ENCODE measurements around the gene ANKRD12. TPM values are rescaled to one million over a fixed set of nuclear protein-coding genes. Genes with fewer than 3 reads are reported as not detected.

The ANKRD12 gene
- total RNA-seq, 1 donor from 2014 or later = 9.2 TPM

GRCh38 chr18:9178557-9178956 is 42.0 kb downstream of the ANKRD12 start:
- no peaks in the 10 kb centered on the region for H3K36me3 ChIP-seq (ENCODE audit: control insufficient read depth, insufficient read depth, low read length)
- no peak overlapping the region for H3K4me3 ChIP-seq (ENCODE audit: low read depth, low read length)
- TF ChIP-seq, protein P1, sequence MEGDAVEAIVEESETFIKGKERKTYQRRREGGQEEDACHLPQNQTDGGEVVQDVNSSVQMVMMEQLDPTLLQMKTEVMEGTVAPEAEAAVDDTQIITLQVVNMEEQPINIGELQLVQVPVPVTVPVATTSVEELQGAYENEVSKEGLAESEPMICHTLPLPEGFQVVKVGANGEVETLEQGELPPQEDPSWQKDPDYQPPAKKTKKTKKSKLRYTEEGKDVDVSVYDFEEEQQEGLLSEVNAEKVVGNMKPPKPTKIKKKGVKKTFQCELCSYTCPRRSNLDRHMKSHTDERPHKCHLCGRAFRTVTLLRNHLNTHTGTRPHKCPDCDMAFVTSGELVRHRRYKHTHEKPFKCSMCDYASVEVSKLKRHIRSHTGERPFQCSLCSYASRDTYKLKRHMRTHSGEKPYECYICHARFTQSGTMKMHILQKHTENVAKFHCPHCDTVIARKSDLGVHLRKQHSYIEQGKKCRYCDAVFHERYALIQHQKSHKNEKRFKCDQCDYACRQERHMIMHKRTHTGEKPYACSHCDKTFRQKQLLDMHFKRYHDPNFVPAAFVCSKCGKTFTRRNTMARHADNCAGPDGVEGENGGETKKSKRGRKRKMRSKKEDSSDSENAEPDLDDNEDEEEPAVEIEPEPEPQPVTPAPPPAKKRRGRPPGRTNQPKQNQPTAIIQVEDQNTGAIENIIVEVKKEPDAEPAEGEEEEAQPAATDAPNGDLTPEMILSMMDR (IDR thresholded peaks at IDR 0.05; ENCODE audit: insufficient read depth, low read length, severe bottlenecking) = no peak
- FAIRE-seq = no peak
- no peak for DNase-seq (ENCODE audit: low read depth)
- H3K27me3 ChIP-seq (ENCODE audit: control insufficient read depth, insufficient read depth, low read length) = no peaks in the 10 kb centered on the region

DNA sequence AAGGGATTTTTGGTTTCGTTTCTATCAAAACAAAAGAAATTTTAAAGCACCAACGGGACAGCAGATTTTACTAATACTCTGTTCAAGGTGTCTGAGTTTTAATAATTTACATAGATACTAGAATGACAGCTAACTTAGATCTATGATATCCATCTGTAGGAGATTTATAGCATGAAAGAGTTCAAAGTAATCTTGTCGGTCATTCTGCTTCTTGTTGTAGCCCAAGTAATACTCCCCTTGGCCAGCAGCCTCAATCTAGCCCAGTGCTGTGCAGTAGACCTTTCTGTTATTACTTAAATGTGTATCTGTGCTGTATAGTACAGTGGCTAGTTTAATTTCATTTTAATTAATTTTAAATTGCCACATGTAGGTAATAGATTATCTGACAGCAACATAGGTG is 44.7 kb downstream of the ANKRD12 start:
- no peaks in the 10 kb centered on the region for H3K27me3 ChIP-seq (ENCODE audit: control insufficient read depth, insufficient read depth, low read length)
- no peak for FAIRE-seq

DNA sequence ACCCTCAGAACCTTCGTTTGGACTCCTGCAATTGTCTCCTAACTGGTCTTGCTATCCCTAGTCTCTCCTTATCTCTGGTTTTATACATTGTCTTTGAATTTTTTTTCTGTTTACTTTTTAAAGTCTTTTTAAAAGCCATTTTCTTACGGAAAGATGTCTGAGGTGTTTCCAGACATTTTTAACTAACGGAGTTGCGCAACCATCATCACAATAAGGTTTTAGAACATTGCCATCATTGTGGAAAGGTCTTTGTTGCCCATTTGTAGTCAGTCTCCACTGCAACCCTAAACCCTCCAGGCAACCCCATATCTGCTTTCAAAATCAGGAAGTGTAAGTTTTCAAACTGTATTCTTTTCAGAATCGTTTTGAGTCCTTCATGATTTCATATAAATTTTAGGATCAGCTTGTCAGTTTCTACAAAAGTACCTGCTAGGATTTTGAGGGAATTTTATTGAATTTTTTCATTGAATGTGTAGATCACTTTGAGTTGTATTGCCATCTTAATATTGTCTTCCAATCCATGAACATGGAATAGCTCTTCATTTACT is 46.3 kb downstream of the ANKRD12 start:
- no peaks in the 10 kb centered on the region for H3K36me3 ChIP-seq (ENCODE audit: control insufficient read depth, insufficient read depth, low read length)
- FAIRE-seq (no peak), DNase-seq (ENCODE audit: low read depth) (no peak)
- TF ChIP-seq, protein P1 (IDR thresholded peaks at IDR 0.05; ENCODE audit: insufficient read depth, low read length, severe bottlenecking) = no peak
- H3K4me3 ChIP-seq (ENCODE audit: low read depth, low read length) = no peak overlapping the region
- H3K27me3 ChIP-seq (ENCODE audit: control insufficient read depth, insufficient read depth, low read length) = no peaks in the 10 kb centered on the region

More for the DNA sequence above, 44.7 kb downstream of the ANKRD12 start:
- no peak overlapping the region for H3K4me3 ChIP-seq (ENCODE audit: low read depth, low read length)
- no peak for DNase-seq (ENCODE audit: low read depth)
- TF ChIP-seq, protein P1 (IDR thresholded peaks at IDR 0.05; ENCODE audit: insufficient read depth, low read length, severe bottlenecking) = no peak
- H3K36me3 ChIP-seq (ENCODE audit: control insufficient read depth, insufficient read depth, low read length) = no peaks in the 10 kb centered on the region

DNA sequence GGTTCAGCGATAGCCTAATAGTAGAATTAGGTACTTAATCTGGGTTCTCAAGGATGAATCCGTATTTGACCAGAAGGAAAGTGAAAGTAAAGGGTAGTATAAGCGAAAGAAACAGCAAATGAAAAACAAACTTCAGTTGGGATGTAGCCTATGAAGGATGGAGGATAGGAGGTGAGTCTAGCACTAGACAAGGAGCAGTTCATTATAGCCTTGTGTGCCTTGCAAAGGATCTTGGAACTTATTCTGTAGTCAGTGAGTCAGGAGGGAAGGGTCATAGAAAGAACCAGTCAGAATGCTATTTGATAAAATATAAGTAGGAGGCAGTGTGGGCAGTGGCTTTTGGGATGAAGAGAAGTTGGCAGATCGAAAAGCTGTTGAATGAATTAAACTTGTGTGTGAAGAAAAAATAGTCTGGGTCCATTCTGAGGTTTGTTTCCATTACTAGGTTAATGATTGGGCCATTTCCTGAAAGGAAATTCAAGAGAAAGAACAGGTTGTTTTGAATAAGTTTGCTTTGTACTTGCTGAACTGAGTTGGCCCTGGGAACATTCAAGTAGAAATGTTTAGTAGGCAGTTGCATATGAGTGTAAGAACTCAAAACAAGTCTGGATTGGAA is 48.5 kb downstream of the ANKRD12 start:
- Histone ChIP-seq H3K27me3 (ENCODE audit: control insufficient read depth, insufficient read depth, low read length) (no peaks in the 10 kb centered on the region), H3K4me3 (ENCODE audit: low read depth, low read length) (no peak overlapping the region), H3K36me3 (ENCODE audit: control insufficient read depth, insufficient read depth, low read length) (no peaks in the 10 kb centered on the region)
- no peak for DNase-seq (ENCODE audit: low read depth)
- no peak for FAIRE-seq
- TF ChIP-seq, protein P1 (IDR thresholded peaks at IDR 0.05; ENCODE audit: insufficient read depth, low read length, severe bottlenecking) = no peak

GRCh38 chr18:9188359-9189231 is 52.0 kb downstream of the ANKRD12 start:
- TF ChIP-seq, protein P1 (IDR thresholded peaks at IDR 0.05; ENCODE audit: insufficient read depth, low read length, severe bottlenecking) = no peak
- FAIRE-seq (no peak), DNase-seq (ENCODE audit: low read depth) (no peak)
- H3K36me3 ChIP-seq (ENCODE audit: control insufficient read depth, insufficient read depth, low read length) = no peaks in the 10 kb centered on the region
- H3K27me3 ChIP-seq (ENCODE audit: control insufficient read depth, insufficient read depth, low read length) = no peaks in the 10 kb centered on the region
- no peak overlapping the region for H3K4me3 ChIP-seq (ENCODE audit: low read depth, low read length)

Data from bronchial epithelial cell (primary cell).